ENCODE data around the gene SLC34A3.

SLC34A3 gene

GRCh38 chr9:137263506-137263905 is 32.8 kb downstream of the SLC34A3 start:
- Histone ChIP-seq H3K4me1 (ENCODE audit: low read length) (peaks cover 6% of the 10 kb centered on the region), H3K4me2 (ENCODE audit: low read depth, low read length) (no peak overlapping the region), H3K27ac (ENCODE audit: low read length) (no peak overlapping the region), H3K36me3 (replicated peaks; ENCODE audit: insufficient read depth, low read length) (peaks cover 4% of the 10 kb centered on the region; the same call in 1 of the 2 replicates), H2AFZ (ENCODE audit: low read length) (no peak overlapping the region), H3K4me3 (ENCODE audit: low read length) (no peak overlapping the region), H3K27me3 (replicated peaks; ENCODE audit: insufficient read depth, low read length) (no peaks in the 10 kb centered on the region), H4K20me1 (ENCODE audit: insufficient read depth, low read length) (no peaks in the 10 kb centered on the region), H3K9me2 (replicated peaks; ENCODE audit: insufficient read depth, low read length) (no peaks in the 10 kb centered on the region), H3F3A (ENCODE audit: insufficient read depth, low read length) (peaks cover under 1% of the 10 kb centered on the region; the same call in 1 of the 2 replicates), H3K9me3 (replicated peaks; ENCODE audit: insufficient read depth, low read length) (no peaks in the 10 kb centered on the region), H3K9ac (ENCODE audit: low read length) (no peak overlapping the region), H3K79me2 (ENCODE audit: low read length) (peaks cover 4% of the 10 kb centered on the region; the same call in 1 of the 2 replicates)
- DNase-seq = no peak
- TF ChIP-seq CTCF (IDR thresholded peaks at IDR 0.05; ENCODE audit: low read length) (no peak), EZH2 (optimal IDR thresholded peaks at IDR 0.05; ENCODE audit: low read depth, low read length) (no peak), EZH2phosphoT487 (IDR thresholded peaks at IDR 0.05; ENCODE audit: low read length) (no peak)

GRCh38 chr9:137264067-137264466 is 33.4 kb downstream of the SLC34A3 start:
- no peaks in the 10 kb centered on the region for H3K27me3 ChIP-seq (replicated peaks; ENCODE audit: insufficient read depth, low read length)
- peaks cover 2% of the 10 kb centered on the region; the same call in 1 of the 2 replicates for H3K36me3 ChIP-seq (replicated peaks; ENCODE audit: insufficient read depth, low read length)
- H3K9me2 ChIP-seq (replicated peaks; ENCODE audit: insufficient read depth, low read length) = no peaks in the 10 kb centered on the region
- peaks cover 12% of the 10 kb centered on the region for H3K4me1 ChIP-seq (ENCODE audit: low read length)
- peaks cover 8% of the 10 kb centered on the region; the same call in 1 of the 2 replicates for H3K79me2 ChIP-seq (ENCODE audit: low read length)
- H4K20me1 ChIP-seq (ENCODE audit: insufficient read depth, low read length) = no peaks in the 10 kb centered on the region
- H3K4me3 ChIP-seq (ENCODE audit: low read length) = no peak overlapping the region
- no peak overlapping the region for H3K4me2 ChIP-seq (ENCODE audit: low read depth, low read length)
- no peak for TF ChIP-seq CTCF (IDR thresholded peaks at IDR 0.05; ENCODE audit: low read length)
- TF ChIP-seq EZH2 (optimal IDR thresholded peaks at IDR 0.05; ENCODE audit: low read depth, low read length) = no peak
- TF ChIP-seq EZH2phosphoT487 (IDR thresholded peaks at IDR 0.05; ENCODE audit: low read length) = no peak
- no peak for DNase-seq
- peaks cover 3% of the 10 kb centered on the region; the same call in 1 of the 2 replicates for H3F3A ChIP-seq (ENCODE audit: insufficient read depth, low read length)
- H3K9me3 ChIP-seq (replicated peaks; ENCODE audit: insufficient read depth, low read length) = no peaks in the 10 kb centered on the region
- no peak overlapping the region for H2AFZ ChIP-seq (ENCODE audit: low read length)
- no peak overlapping the region for H3K9ac ChIP-seq (ENCODE audit: low read length)
- no peak overlapping the region for H3K27ac ChIP-seq (ENCODE audit: low read length)

GRCh38 chr9:137265496-137266161 is 34.9 kb downstream of the SLC34A3 start:
- DNase-seq = no peak
- Histone ChIP-seq H4K20me1 (ENCODE audit: insufficient read depth, low read length) (no peaks in the 10 kb centered on the region), H3K9me3 (replicated peaks; ENCODE audit: insufficient read depth, low read length) (no peaks in the 10 kb centered on the region), H3K79me2 (ENCODE audit: low read length) (peaks cover 8% of the 10 kb centered on the region; the same call in 1 of the 2 replicates), H3K9ac (ENCODE audit: low read length) (no peak overlapping the region), H3K9me2 (replicated peaks; ENCODE audit: insufficient read depth, low read length) (no peaks in the 10 kb centered on the region), H3K27ac (ENCODE audit: low read length) (no peak overlapping the region), H3K4me2 (ENCODE audit: low read depth, low read length) (no peak overlapping the region), H3K4me1 (ENCODE audit: low read length) (peaks cover 20% of the 10 kb centered on the region), H2AFZ (ENCODE audit: low read length) (no peak overlapping the region), H3K4me3 (ENCODE audit: low read length) (no peak overlapping the region), H3K36me3 (replicated peaks; ENCODE audit: insufficient read depth, low read length) (no peaks in the 10 kb centered on the region), H3F3A (ENCODE audit: insufficient read depth, low read length) (peaks cover 8% of the 10 kb centered on the region; the same call in 1 of the 2 replicates), H3K27me3 (replicated peaks; ENCODE audit: insufficient read depth, low read length) (no peaks in the 10 kb centered on the region)
- TF ChIP-seq EZH2 (optimal IDR thresholded peaks at IDR 0.05; ENCODE audit: low read depth, low read length) (no peak), CTCF (IDR thresholded peaks at IDR 0.05; ENCODE audit: low read length) (no peak), EZH2phosphoT487 (IDR thresholded peaks at IDR 0.05; ENCODE audit: low read length) (no peak)

Data from MM.1S (cell line).